HepG2 (cell line): ENCODE data around the gene PLAA. TPM values are rescaled to one million over a fixed set of nuclear protein-coding genes. Genes with fewer than 3 reads are reported as not detected.
A peak's percentile ranks its signal among the peaks of the same experiment; 100 is the strongest.

Source experiments
- CEBPB ChIP-seq: IDR thresholded peaks from 2 replicates; pipeline ENCODE4 v1.6.1; 2011; ENCODE audit warnings: low read depth, low read length, improper control_type of control experiment, borderline replicate concordance
- FOSL1 ChIP-seq: sonication (generic); formaldehyde crosslinking; IDR thresholded peaks from 2 replicates; pipeline ENCODE4 v1.9.0; 2021; ENCODE audit warnings: missing genetic modification reagents, borderline replicate concordance
- FOXK1 ChIP-seq: sonication (generic); formaldehyde crosslinking; IDR thresholded peaks from 2 replicates; pipeline ENCODE4 v1.4.0; 2020; ENCODE audit warnings: low read depth, missing genetic modification reagents, borderline replicate concordance
- HNRNPLL ChIP-seq: fragments of 200-400 bp; formaldehyde crosslinking; IDR thresholded peaks from 2 replicates; pipeline ENCODE4 v1.6.1; 2017; ENCODE audit warnings: mild to moderate bottlenecking, low read depth, low read length; ENCODE audit not compliant: poor library complexity, severe bottlenecking
- IRF2 ChIP-seq: IDR thresholded peaks from 2 replicates; pipeline ENCODE4 v1.6.1; 2018; ENCODE audit warnings: missing genetic modification reagents, missing compliant biosample characterization
- IRX3 ChIP-seq: sonication (generic); formaldehyde crosslinking; IDR thresholded peaks from 2 replicates; pipeline ENCODE4 v1.8.1; 2023; ENCODE audit warnings: mild to moderate bottlenecking, low read depth, missing genetic modification reagents, borderline replicate concordance
- KLF11 ChIP-seq: IDR thresholded peaks from 2 replicates; pipeline ENCODE4 v1.6.1; 2016; ENCODE audit warnings: missing compliant biosample characterization
- KMT2A ChIP-seq: sonication (generic); formaldehyde crosslinking; IDR thresholded peaks from 2 replicates; pipeline ENCODE4 v1.4.0; 2020; ENCODE audit warnings: missing genetic modification reagents
- MATR3 ChIP-seq: sonication (generic); formaldehyde crosslinking; IDR thresholded peaks from 2 replicates; pipeline ENCODE4 v1.4.0; 2020; ENCODE audit warnings: missing genetic modification reagents
- NFRKB ChIP-seq: fragments of 450-650 bp; IDR thresholded peaks from 2 replicates; pipeline ENCODE4 v1.6.1; 2017
- PAF1 ChIP-seq: IDR thresholded peaks from 2 replicates; pipeline ENCODE4 v1.6.1; 2016; ENCODE audit warnings: missing genetic modification reagents, missing compliant biosample characterization
- RAD51 ChIP-seq: fragments of 450-650 bp; IDR thresholded peaks from 2 replicates; pipeline ENCODE4 v1.6.1; 2016; ENCODE audit warnings: borderline replicate concordance
- SYNCRIP ChIP-seq: fragments of 200-400 bp; formaldehyde crosslinking; IDR thresholded peaks from 2 replicates; pipeline ENCODE4 v1.6.1; 2018; ENCODE audit warnings: mild to moderate bottlenecking, low read depth, low read length; ENCODE audit not compliant: insufficient read depth
- TMF1 ChIP-seq: sonication (generic); formaldehyde crosslinking; IDR thresholded peaks from 2 replicates; pipeline ENCODE4 v1.8.1; 2022; ENCODE audit warnings: low read depth, missing genetic modification reagents
- TRIM22 ChIP-seq: fragments of 450-650 bp; IDR thresholded peaks from 2 replicates; pipeline ENCODE4 v1.6.1; 2017
- ZFP36L2 ChIP-seq: sonication (generic); formaldehyde crosslinking; IDR thresholded peaks from 2 replicates; pipeline ENCODE4 v1.4.0; 2020; ENCODE audit warnings: missing genetic modification reagents
- ZNF224 ChIP-seq: sonication (generic); formaldehyde crosslinking; IDR thresholded peaks from 2 replicates; pipeline ENCODE4 v1.5.0; 2020; ENCODE audit warnings: mild to moderate bottlenecking, missing genetic modification reagents
- ZNF280D ChIP-seq: sonication (generic); formaldehyde crosslinking; IDR thresholded peaks from 2 replicates; pipeline ENCODE4 v1.5.1; 2020; ENCODE audit warnings: mild to moderate bottlenecking, missing genetic modification reagents
- ZNF430 ChIP-seq: sonication (generic); formaldehyde crosslinking; IDR thresholded peaks from 2 replicates; pipeline ENCODE4 v1.9.0; 2021; ENCODE audit warnings: mild to moderate bottlenecking, missing genetic modification reagents
- ZNF614 ChIP-seq: IDR thresholded peaks from 2 replicates; pipeline ENCODE4 v1.6.1; 2018; ENCODE audit warnings: missing biosample characterization, missing genetic modification reagents, inconsistent platforms, borderline replicate concordance
- ZNF720 ChIP-seq: sonication (generic); formaldehyde crosslinking; IDR thresholded peaks from 2 replicates; pipeline ENCODE4 v1.4.0; 2020; ENCODE audit warnings: missing genetic modification reagents
- polyA plus RNA-seq, 8 experiments: library from polyadenylated mRNA; depleted of rRNA in 3 of 8; stranded (reverse) in 7 of 8; unstranded in 1 of 8; fragments of >200 nt; fragmentation: Illumina TruSeq in 4 of 8; extraction: Trizol in 4 of 8; gene quantifications; 2 replicates each; pipeline versions ENCODE4 v1.2.1 to v1.2.3, GENCODE V29; 2011 to 2016; ENCODE audit warnings: low read depth in 4 of 8, missing spikeins in 1 of 8, mixed read lengths in 1 of 8; ENCODE audit not compliant: insufficient read depth in 1 of 8
- total RNA-seq, 5 experiments: library from RNA; depleted of rRNA; stranded (reverse); fragments of >200 nt; fragmentation: Illumina TruSeq; extraction: Trizol; gene quantifications; 2 replicates each; pipeline ENCODE4 v1.2.3, GENCODE V29; 2016; ENCODE audit warnings: low read depth in 1 of 5
- TF ChIP-seq, protein P1 (sequence below): sonication (generic); formaldehyde crosslinking; IDR thresholded peaks from 2 replicates; pipeline ENCODE4 v1.8.1; 2022; ENCODE audit warnings: low read depth, mild to moderate bottlenecking, missing genetic modification reagents
- TF ChIP-seq, protein P2 (sequence below): sonication (generic); formaldehyde crosslinking; conservative IDR thresholded peaks from 2 replicates; pipeline ENCODE4 v1.4.0; 2020; ENCODE audit warnings: missing genetic modification reagents

Gene PLAA
- total and polyA plus RNA-seq, 2 of the 13 experiments (the other 11 are each of a cell fraction or from before 2014, with no cell fraction given): 5.8 to 22.9 TPM

DNA sequence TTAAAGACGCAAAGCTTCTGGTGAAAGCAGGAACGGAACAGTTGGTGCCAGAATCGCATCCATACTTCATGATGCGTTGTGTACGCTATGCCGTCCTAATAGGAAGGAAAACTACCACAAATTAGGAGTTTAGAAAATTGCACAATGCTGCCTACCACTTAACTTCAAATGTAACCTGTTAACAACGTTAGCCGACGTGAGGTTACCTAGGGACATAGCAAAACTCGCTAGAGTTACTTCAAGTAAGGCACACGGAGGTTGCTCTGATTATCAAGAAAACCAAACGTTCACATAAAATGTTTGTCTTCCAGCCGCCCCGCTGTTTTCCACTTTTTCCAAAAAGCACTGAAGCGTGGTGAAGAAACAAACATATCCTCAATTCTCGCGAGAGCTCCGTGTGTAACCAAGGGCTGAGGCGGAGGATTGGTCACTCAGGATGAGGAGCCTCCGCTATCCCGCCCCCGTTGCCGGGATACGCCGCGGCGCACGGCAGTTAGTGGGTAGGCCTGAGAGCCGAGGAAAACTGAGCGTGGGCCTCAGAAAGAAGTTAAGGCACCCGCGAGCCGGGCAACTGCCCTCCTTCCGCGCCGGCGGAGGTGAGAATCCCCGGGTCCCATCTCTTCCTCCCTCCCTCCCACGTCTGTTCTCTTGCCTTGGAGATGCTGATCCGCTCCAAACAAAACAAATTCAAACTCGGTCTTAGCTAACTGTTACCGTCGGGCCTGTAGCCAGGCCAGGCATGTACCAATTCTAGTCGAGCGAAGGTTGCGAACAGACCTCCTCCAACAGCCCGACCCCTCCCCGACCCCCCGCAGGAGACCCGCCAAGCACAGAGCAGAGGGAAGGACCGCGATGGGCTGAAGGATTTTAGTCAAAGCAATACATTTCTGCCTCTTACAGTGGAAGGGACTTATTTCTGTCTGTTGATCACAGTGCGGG is 9.1 kb upstream of the PLAA start, which contains the start of gene IFT74 (continued):
- TF ChIP-seq ZNF720 (CRISPR knock-in tag) (no peak), ZNF224 (CRISPR knock-in tag) (no peak), IRF2 (CRISPR knock-in tag) (peak; percentile 57; the same call in 1 of the 2 replicates), ZNF280D (peak; percentile 43; the same call in 1 of the 2 replicates), PAF1 (CRISPR knock-in tag) (no peak), KMT2A (CRISPR knock-in tag) (peak; percentile 86), FOXK1 (CRISPR knock-in tag) (peak; percentile 48; the same call in 1 of the 2 replicates), TRIM22 (no peak), CEBPB (peak; percentile 67), NFRKB (no peak), RAD51 (no peak), IRX3 (CRISPR knock-in tag) (no peak), HNRNPLL (peak; percentile 86), FOSL1 (CRISPR knock-in tag) (no peak), ZNF614 (CRISPR knock-in tag) (no peak), SYNCRIP (no peak), ZNF430 (CRISPR knock-in tag) (no peak), ZFP36L2 (CRISPR knock-in tag) (no peak), TMF1 (CRISPR knock-in tag) (no peak), KLF11 (CRISPR knock-in tag) (peak; percentile 58; the same call in 1 of the 2 replicates), MATR3 (CRISPR knock-in tag) (no peak)
- TF ChIP-seq, protein P1, sequence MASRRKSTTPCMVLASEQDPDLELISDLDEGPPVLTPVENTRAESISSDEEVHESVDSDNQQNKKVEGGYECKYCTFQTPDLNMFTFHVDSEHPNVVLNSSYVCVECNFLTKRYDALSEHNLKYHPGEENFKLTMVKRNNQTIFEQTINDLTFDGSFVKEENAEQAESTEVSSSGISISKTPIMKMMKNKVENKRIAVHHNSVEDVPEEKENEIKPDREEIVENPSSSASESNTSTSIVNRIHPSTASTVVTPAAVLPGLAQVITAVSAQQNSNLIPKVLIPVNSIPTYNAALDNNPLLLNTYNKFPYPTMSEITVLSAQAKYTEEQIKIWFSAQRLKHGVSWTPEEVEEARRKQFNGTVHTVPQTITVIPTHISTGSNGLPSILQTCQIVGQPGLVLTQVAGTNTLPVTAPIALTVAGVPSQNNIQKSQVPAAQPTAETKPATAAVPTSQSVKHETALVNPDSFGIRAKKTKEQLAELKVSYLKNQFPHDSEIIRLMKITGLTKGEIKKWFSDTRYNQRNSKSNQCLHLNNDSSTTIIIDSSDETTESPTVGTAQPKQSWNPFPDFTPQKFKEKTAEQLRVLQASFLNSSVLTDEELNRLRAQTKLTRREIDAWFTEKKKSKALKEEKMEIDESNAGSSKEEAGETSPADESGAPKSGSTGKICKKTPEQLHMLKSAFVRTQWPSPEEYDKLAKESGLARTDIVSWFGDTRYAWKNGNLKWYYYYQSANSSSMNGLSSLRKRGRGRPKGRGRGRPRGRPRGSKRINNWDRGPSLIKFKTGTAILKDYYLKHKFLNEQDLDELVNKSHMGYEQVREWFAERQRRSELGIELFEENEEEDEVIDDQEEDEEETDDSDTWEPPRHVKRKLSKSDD (CRISPR knock-in tag): no peak
- TF ChIP-seq, protein P2, sequence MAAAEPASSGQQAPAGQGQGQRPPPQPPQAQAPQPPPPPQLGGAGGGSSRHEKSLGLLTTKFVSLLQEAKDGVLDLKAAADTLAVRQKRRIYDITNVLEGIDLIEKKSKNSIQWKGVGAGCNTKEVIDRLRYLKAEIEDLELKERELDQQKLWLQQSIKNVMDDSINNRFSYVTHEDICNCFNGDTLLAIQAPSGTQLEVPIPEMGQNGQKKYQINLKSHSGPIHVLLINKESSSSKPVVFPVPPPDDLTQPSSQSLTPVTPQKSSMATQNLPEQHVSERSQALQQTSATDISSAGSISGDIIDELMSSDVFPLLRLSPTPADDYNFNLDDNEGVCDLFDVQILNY (CRISPR knock-in tag): 0 out of 2 replicates have a peak, but pooled peaks have one; percentile 31
